GM21528 (cell line): Measurements from ENCODE around the gene SCAND1.
"Not testable (repeated sequence)": the region's sequence is repeated elsewhere in the genome, so short reads cannot be mapped to it uniquely, and the experiment has no call there.

Experiments used
- ATAC-seq: cut with Tn5 transposase; IDR thresholded peaks from one replicate; pipeline ENCODE4 v1.9.1; 2021; ENCODE audit warnings: mild to moderate bottlenecking, moderate library complexity; ENCODE audit not compliant: unreplicated experiment, low FRiP score

The SCAND1 gene

GRCh38 chr20:35963878-35964277, 9.6 kb upstream of the SCAND1 start:
- no peak for ATAC-seq

GRCh38 chr20:35959291-35959690, 5.0 kb upstream of the SCAND1 start:
- ATAC-seq, result not testable (repeated sequence)

- ATAC-seq, result no peak
These were observed 2.3 kb upstream of the SCAND1 start for GRCh38 chr20:35956616-35957015.

DNA sequence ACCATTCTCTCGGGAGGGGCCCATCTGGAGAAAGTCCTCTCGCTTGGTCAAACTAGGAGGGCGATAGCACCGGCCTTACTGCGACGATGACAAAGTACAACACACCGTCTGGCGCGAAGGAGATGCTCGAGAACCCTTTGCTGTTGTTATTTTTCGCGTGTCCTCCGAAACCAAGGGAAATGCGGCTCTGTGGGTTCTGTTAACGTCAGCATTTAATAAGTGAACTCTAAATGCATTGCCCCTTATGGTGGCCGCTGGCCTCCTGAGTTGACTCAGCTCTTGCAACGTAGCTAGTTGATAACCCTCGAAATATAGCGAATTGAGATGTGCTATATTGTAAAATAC, 577 bp upstream of the SCAND1 start:
- ATAC-seq, result no peak

GRCh38 chr20:35953387-35954199, 709 bp downstream of the SCAND1 start:
- ATAC-seq, result peak; percentile 40

- ATAC-seq, result no peak
These were observed 1.6 kb downstream of the SCAND1 start for GRCh38 chr20:35952480-35953386.

DNA sequence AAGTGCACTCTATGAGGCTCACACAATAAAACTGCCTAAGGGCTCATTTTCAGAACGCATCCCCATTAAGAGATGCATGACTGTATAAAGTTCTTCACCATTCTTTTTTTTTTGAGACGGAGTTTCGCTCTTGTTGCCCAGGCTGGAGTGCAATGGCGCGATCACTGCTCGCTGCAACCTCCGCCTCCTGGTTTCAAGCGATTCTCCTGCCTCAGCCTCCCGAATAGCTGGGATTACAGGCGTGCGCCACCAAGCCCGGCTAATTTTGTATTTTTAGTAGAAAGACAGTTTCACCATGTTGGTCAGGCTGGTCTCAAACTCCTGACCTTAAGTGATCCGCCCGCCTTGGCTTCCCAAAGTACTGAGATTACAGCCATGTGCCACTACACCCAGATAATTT, 2.2 kb downstream of the SCAND1 start:
- ATAC-seq, result not testable (repeated sequence)

DNA sequence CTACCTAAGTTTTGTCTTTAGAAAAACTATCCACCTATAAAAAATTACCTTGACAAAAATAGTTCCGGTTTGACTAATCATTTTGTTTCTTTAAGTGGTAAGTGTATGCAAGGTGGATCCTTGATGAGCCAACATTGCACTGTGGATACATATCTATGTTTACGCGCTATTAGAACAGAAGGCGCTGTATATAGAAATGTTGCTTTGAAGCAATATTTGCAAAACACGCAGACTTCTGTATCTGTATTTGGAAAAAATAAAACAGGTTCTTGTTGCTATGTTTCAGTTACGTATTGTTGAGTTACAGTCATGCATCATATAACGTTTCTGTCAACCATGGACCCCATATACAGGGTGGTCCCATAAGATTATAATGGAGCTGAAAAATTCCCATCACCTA, 4.2 kb downstream of the SCAND1 start:
- ATAC-seq, result no peak

DNA sequence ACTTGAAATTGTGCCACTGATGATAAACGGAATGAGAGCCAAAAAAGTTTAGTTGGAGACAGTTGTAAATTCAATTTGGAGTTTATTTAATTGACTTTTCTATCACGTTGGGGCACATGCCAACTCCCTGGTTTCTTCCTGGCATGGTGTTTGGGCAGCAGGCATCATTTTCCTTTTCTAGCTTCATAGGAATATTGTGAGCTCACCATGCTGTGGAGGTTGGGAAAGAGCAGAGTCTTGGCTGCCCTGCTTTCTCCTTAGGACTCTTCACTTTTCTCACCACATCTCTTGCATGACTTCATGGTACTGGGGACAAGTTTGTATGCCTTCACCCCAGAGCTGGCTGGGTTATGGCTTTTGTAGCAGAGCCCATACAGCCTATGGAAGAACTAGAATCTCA, 6.4 kb downstream of the SCAND1 start:
- no peak for ATAC-seq

- no peak for ATAC-seq
These were observed 6.8 kb downstream of the SCAND1 start for GRCh38 chr20:35947489-35947888.

DNA sequence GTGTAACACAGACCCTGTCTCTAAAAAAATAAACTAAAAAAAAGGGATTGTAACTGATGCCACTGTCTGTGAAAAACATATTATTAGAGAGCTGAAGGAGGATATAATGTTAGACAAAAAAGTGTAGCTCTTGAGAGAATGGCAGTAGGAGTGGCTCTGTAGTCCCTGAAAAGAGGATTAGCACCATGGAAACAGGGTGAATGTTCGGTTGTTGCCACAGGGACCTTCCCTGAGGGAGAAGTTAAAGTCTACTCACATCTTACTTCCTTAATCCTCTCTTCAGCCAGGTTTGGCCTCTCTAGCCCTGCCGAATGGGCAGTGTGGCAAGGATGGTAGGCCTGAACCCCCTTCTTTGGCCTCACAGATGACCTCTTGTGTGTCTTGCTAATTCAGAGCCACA, 12.1 kb downstream of the SCAND1 start:
- no peak for ATAC-seq

DNA sequence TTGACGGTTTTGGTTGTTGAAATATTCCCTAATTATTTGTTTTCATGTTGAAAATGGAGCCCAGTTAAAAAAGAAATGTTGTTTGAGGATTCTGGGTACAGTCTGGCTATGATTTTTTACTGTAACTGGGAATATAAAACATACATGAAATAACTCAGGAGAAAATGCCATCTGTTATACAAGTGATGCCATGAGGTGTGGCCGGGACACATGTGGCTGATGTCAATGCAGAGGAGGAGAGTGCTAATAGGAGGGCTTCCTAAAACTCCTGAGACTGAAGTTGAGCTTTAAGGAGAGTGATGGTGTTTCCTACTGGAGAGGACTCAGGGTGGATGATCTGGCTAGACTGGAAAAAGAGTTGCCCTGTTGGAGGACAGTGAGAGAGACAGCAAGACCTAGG, 12.7 kb downstream of the SCAND1 start:
- no peak for ATAC-seq

DNA sequence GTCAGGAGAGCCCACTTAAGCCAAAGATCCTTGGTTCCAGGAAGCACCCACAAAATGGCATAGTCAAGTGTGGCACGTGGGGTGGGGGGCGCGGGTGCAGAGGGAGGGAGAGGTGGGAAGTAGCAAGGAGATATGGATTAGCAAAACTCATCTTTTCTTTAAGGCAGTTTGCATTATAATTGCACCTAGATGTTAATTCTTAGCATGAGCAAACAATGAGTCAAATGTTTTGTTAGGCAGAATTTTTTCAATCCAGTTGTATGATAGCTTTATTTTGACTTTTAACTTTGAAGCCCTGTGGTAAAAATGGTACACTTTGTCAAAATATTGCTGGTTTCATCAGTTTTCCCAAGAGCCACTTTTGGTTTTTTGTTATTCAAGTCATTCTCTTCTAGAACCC, 15.0 kb downstream of the SCAND1 start:
- no peak for ATAC-seq

DNA sequence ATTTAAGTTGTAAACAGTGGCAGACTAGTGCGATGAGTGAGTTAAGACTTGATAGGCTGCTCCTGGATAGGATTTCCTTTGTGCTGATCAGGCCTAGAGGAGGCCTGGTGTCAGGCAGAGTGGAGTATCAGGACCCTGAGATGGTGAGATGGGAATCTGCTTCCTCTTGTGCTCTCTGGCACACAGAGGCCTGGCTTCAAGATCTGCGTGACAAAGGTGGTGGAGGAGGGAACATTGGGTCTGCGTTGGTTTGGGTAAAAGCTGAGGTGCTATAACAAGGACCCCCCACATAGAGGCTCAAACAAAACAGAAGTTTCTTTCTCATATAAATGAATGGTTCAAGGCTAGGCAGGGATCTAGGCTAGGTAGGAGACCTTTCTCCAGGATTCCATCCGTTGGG, 20.3 kb downstream of the SCAND1 start:
- ATAC-seq, result no peak

DNA sequence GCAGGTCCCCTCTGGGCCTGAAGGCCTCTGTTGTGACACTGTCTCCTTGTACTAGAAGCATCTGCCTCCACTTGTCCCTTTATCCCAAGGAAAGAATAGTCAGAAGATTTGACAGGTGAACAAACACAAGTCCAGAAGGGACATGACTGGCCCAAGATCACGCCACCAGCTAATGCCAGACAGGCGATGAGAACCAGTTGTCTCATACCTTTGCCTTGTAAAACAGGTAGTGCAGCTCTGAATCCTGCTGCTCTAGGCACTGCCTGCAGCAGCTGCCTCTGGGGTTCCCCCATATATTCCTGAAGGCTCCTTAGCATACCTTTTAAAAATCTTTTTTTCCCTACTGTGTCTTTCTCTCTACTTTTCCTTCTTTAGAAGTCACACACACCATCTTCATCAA, 25.0 kb downstream of the SCAND1 start:
- ATAC-seq, result no peak

DNA sequence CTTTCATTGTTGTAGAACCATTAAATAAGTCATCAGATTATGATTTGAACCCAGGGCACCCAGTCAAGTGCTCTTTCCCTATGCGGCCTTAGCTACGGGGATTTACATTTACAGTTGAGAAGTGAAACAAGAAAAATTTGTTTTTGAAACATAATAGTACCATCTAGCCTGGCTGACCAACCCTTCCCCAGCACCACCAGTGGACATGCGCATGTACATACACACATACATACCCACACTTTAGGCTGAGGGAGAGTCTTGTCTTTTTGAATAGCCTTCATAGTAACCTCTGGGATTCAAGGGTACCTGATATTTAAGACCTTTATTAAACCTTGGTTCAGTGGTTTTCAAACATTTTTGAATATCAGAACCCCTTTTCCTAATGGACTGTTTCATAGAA, 33.8 kb downstream of the SCAND1 start:
- ATAC-seq, result no peak

DNA sequence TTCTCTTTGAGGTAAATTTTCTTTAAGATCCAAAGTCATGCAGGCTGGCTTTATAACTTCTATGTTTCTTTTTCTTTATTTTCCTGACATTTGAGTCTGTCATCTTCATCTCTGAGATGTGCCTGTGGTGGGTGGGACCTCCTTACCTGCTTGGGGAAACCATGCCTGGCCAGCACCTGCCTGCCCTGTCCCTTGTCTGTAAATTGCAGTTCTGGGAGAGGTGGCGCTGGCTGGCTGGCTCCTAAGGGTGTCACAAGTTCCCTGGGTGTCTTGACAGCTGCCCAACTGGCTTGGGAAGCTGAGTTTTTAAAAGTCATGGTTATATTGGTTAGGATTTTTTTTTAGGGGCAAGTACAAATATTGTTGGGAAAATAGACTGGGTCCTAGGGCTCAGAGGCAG, 36.3 kb downstream of the SCAND1 start:
- ATAC-seq, result no peak

GRCh38 chr20:35917077-35917476, 37.2 kb downstream of the SCAND1 start:
- no peak for ATAC-seq

DNA sequence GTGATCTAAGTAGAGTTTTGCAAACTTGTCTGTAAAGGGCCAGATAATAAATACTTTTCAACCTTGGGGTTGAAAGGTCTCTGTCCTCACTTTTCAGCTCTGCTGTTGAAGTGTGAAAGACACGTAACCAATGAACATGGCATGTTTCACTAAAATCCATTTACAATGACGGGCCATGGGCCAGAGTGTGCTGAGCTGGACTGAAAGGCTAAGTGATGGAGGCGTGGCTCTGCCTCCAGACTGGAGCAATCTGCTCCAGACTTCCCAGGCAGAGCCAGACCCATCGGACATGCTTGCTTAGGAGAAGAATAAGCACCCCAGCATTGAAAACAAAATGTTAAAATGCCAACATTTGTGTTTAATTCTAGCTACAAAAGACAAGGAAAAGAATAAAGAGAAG, 41.4 kb downstream of the SCAND1 start:
- no peak for ATAC-seq

DNA sequence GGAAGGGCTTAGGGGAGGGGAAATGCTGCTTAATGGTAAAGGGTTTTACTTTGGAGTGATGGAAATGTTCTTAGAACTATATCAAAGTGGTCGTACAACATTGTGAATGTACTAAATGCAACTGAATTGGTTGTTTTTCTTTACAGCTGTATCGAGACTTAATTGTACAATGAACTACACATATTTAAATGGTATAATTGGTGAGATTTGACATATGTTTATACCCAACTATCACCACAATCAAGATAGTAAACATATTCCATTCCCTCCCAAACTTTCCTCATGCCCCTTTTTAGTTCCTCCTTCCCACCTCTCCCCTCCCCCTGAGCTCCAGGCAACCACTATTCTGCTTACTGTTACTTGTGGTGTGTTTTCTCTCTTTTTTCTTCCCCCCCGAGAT, 44.0 kb downstream of the SCAND1 start:
- ATAC-seq, result no peak

DNA sequence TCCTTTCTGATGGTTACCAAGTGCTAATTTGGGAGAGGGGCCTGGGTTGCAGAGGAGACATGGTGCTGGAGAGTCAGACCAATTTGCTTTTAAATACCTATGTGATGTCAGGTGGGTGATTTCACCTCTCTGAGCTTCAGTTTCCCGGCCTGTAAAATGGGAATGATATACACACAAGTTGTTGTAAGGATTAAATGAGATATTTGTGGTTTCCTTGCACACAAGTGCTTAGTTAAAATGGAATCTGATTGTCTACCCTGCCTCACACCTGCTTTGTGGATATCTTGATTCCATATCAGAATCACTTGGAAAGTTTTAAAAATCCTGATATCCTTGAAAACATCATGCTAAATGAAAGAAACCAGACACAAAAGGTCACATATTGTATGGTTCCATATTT, 44.5 kb downstream of the SCAND1 start:
- no peak for ATAC-seq

DNA sequence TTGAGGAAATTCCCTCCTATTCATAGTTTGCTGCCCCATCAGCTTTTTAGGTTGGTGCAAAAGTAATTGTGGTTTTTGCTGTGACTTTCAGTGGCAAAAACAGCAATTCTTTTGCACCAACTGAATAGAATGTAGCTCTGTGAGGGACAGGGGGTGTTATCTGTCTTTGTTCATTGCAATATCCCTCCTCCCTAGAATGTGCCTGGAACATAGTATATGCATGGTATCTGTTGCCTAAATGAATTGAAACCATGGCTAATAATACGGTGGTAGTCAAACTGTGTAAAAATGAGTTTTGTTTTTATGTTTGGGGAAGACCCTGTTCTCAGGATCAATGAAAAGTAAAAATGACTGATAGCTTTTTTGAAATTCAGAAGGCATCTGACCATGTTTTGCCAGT, 45.1 kb downstream of the SCAND1 start:
- ATAC-seq, result no peak
